ENCODE measurements around the gene RDH13.
"Not testable (repeated sequence)": the region's sequence is repeated elsewhere in the genome, so short reads cannot be mapped to it uniquely, and the experiment has no call there.

RDH13 gene, protein sequence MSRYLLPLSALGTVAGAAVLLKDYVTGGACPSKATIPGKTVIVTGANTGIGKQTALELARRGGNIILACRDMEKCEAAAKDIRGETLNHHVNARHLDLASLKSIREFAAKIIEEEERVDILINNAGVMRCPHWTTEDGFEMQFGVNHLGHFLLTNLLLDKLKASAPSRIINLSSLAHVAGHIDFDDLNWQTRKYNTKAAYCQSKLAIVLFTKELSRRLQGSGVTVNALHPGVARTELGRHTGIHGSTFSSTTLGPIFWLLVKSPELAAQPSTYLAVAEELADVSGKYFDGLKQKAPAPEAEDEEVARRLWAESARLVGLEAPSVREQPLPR

DNA sequence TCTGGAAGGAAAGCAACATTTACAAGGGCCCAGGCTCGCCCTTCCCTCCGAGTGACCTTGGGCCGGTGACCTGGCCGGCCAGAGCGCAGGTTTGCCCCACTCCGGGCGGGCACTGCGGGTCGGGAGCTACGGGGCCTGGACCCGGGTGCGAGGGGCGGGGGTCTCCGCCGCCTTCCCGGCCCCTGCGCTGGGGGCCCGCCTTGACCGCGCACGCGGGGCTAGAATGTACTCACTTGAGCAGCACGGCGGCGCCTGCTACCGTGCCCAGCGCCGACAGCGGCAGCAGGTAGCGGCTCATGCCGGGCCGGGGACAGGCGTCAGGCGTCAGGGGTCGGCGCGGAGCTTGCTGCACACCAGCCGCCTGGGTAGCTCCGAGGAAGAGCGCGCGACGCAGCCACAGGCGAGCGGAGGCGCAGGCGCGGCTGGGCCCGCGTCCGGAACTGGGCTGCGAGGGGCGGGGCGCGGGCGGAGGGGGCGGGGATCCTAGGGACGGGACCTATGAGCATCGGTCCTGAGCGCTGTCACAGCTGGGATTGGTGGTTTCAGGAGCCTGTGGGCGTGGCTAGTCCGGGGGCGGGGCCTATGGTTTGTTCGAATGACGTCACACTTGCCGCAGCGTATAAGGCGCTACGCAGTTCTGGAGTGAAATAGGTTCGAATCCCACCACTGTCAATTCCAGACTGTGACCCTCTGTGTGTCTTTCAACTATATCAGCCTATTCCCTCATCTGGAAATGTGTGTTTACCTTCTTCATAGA is at the start of gene RDH13:
Gene RDH13, minus strand, starts transcription at position 414 of the 757 bp plus-strand sequence. Its CDS starts 116 bp downstream, at position 298.
- peak; percentile 98 for DNase-seq

DNA sequence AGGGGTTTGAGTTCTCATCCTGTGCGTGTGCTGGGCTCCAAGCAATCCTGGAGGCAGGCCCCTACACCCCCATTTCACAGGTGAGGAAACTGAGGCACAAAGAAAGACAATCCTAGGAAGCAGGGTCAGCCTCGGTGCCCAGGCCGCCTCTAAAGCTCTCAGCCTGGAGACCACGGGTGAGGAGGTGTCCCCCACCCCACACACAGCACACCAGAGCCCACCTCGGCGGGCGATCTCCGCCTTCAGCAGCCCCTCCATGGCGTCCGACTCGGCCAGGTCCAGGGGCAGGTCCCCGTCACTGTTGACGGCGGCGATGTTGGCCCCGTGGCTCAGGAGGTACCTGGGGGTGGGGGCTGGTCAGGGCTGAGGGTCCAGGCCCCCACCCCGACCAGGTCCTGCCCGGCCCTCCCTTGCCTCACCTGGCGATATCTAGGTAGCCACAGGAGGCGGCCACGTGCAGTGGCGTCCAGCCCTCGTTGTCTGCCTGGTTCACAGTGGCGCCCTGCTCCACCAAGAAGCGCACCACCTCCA is 49.4 kb upstream of the RDH13 start:
- DNase-seq: no peak

- DNase-seq: no peak
These were observed 48.4 kb upstream of the RDH13 start for GRCh38 chr19:55111238-55111831.

- DNase-seq: no peak
These were observed 46.8 kb upstream of the RDH13 start for GRCh38 chr19:55109527-55110291.

GRCh38 chr19:55107252-55107651 is 44.3 kb upstream of the RDH13 start:
- DNase-seq: not testable (repeated sequence)

- DNase-seq: no peak
These were observed 43.6 kb upstream of the RDH13 start for GRCh38 chr19:55106591-55106990.

GRCh38 chr19:55105237-55105636 is 42.3 kb upstream of the RDH13 start:
- no peak for DNase-seq

- DNase-seq: no peak
These were observed 40.2 kb upstream of the RDH13 start for GRCh38 chr19:55103190-55103589.

GRCh38 chr19:55101261-55101660 is 38.3 kb upstream of the RDH13 start:
- DNase-seq: no peak

DNA sequence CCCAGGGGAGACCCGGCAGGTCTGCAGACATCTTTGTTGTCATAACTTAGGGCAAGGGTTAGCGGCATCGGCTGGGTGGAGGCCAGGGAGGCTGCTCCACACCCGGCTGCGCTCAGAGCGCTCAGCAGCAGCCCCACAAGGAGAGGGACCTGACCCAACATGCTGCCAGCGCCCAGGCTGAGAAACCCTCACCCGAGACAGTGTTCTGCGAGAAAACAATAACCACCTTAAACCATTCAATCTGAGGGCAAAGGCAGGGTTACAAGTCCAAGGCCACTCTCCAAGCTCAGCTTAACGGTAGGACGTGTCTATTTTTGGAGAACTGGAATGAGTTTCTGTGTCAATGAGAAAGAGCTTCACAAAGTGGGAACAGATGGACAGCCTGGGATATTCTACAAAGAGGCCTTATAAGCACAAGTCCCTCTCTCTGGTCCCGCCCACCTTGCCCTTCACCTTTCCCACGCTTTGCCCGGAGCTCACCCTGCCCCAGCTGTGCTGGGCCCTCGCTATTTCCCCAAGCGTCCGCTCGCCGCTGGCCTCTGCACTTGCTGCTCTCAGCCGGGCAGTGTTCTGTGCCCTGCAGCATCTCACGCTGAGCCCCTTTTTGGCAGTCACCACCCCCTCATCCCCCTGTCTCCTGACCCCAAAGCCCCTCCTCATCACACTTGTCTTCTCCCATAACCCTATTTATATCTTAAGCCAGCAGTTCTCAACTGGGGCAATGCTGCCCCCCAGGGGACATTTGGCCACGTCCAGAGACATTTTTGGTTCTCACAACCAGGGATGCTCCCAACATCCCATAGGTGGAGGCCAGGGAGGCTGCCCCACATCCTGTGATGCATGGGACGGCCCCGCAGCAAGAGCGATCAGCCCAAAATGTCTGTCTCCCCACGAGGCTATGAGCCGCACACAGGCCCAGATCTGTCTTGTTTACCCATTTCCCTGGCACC is 36.9 kb upstream of the RDH13 start:
- no peak for DNase-seq

DNA sequence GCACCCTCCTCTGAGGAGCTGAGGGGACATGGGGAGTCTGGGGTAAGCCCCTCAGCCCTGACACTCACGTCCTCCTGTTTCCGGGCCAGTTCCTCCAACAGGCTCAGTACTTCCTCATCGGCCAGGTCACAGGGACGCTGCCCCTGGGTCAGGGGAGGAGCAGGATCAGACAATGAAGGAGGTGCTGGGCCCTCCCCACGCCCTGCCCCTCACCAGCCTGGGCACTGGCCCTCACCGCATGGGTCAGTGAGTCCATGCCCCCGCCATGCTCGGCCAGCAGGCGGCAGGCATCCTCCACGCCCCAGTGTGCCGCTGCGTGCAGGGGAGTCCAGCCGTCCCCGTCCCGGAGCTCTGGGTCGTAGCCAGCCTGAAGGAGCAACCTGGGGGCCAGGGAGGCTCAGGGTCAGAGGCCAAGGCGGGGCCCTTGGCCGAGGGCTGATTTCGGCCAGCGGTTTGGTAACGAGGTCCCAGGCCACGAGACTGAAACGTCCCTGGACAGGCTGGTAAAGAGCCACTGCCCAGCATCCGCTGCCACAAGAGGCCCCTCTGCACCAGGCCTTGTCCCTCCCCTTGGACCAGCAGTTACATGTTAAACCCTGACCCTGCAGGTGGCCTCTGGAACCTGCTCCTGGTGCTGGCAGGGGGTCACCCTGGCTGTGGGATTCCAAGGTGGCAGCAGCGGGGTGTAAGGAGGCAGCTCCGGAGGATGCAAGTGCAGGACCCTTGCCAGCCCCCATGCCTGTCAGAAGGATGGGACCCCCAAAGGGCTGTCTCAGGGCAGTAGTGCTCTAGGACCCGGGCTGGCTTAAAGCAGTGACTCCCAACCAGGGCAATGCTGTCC is 36.0 kb upstream of the RDH13 start:
- DNase-seq: no peak

DNA sequence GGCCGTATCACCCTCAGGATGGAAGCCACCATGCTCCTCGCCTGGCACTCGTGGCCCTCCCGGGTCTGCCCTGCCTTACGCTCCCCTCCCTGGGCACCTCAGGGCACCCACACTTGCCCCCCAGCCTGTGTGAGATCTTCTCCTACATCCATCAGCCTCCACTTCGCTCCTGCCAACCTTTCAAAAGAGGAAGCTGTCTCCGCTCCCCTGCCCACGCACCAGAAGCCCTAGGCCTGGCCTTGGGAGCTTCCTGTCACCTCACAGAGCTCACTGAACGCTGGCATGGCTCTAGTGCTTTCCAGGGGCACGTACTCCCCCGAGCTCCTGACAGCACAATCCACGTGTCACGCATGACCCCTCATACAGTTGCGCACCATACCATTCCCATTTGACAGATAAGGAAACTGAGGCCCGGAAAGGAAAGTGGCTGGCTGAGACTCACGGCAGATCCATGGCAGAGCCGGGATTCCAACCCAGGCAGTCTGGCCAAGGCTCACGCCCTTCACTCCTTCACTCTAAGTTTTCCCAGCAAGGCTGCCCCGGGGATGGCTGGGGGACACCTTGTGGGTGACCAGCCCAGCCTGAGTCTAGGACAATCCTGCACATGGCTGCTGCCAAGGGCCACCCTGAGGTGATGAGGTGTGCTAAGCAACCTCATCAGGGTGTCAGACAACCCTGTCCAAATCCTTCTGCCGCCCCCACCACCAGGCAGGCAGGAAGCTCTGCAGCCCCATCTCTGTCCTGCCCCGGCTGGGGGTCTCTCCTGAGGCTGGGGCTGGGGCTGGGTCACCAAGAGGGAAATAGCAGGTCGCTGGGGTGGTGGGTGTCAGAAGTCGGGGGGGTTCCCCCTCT is 35.1 kb upstream of the RDH13 start:
- no peak for DNase-seq

- DNase-seq: no peak
These were observed 33.2 kb upstream of the RDH13 start for GRCh38 chr19:55096061-55096701.

DNA sequence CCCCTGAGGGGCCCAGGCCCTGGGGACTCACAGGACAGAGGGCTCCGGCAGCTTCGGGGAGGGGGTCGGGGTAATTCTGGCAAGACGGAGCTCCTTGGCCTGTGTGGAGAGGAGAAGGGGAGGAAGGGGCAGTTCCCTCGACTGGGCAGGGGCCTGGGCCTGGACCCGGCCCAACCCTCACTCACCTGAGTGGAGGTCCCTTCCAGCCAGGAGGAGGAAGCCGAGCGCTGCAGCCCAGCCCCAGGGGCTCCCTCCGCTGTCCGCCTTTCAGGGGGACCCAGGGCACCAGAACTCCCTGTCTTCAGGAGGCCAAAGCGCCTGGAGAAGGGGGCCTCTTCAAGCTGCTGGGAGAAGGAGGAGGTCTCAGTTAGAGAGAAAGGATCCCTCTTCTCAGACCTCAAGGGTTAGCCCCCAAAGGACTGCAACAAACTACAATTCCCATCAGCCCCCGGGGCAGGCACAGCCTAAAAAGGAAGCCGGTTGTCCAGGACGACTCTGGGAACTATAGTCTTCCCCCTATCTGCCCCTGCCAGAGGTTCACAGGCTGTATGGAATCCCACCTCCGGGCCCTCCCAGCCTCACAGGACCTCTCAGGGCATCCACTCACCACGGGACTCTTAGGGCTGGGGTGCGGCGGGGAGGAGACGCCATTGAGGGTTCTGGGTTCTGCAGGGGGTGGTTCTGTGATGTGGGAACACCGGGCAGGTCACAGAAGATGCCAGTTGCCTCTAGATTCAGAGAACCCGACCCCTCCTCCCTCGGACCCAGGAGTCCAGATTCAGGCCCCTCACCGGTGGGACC is 32.5 kb upstream of the RDH13 start:
- DNase-seq: no peak

DNA sequence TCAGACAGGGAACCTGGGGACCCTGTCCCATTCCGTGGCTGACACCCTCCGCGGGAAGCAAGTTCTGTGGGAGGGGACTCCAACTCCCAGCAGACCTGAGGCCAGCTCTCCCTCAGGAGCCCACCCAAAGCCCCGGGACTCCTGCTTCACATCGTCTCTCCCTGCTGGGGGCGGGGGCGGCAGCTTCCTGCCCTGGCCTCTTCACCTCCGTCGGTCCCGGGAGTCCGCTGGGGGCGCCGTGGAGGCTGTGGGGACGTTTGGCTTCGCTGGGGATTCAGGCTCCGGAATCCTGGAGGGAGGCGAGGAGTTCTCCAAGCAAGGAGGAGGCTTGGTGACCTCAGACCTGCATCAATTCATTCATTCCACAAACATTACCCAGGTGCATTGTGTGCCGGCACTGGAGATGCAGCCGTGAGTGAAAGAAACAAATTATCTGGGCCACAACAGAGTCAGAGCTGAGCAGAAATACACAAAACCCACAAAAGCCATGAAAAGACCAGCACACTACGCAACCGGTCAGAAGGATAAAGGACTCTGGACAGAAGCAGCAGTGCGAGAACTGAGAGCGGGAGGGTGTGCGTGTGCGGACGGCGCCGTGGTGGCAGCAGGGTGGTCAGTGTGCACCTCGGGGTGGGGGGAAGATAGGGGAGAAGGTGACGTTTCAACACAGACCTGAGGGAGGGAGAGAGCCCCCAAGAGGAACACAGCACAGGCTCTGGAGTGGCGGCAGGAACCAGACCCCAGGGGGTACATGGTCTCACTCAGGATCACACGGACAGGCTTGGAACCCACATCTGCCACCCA is 31.7 kb upstream of the RDH13 start:
- DNase-seq: no peak

- DNase-seq: no peak
These were observed 29.7 kb upstream of the RDH13 start for GRCh38 chr19:55092423-55093318.

All from CD4-positive, alpha-beta T cell treated with Interleukin-1 beta for 1 hour (primary cell).